HFF-Myc (cell line): ENCODE results near the gene PBX3.

Experiments
- DNase-seq: peaks from one replicate; pipeline ENCODE4 v3.0.0-alpha.2; 2011; ENCODE audit warnings: low read depth; ENCODE audit errors: extremely low read depth
- H3K4me3 ChIP-seq: replicated peaks from 2 replicates; pipeline ENCODE4 v1.5.1; 2011; ENCODE audit warnings: low read depth, mild to moderate bottlenecking, control low read depth, low read length
- CTCF ChIP-seq: IDR thresholded peaks from 2 replicates; pipeline ENCODE4 v1.5.1; 2012; ENCODE audit warnings: mild to moderate bottlenecking, low read depth, low read length, control low read depth; ENCODE audit errors: missing control alignments

Gene PBX3

GRCh38 chr9:125968714-125969374 lies 221.7 kb downstream of the PBX3 start:
- no peak for TF ChIP-seq CTCF
- DNase-seq: no peak

DNA sequence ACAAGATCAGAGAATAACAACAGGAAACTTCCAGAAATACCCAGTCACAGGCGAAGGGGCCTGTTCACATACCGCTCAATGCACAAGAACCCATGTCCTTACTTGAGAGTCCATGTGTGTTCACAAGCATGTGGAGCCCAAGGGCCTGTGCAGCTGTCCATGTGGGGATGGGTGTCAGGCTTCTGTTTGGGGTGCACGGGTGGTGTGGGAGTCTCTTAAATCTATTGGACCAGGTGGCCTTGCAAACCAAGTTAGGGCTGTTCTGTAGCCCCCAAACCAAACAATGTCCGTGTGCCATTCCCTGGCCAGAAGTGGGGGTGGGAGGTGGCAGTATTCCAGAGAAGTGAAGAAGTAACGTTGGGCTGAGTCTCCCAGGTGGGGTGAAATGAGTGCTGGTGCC lies 222.3 kb downstream of the PBX3 start:
- DNase-seq: no peak
- no peak overlapping the region for H3K4me3 ChIP-seq
- TF ChIP-seq CTCF: no peak

More at GRCh38 chr9:125968714-125969374, 221.7 kb downstream of the PBX3 start:
- H3K4me3 ChIP-seq: no peak overlapping the region

GRCh38 chr9:125969868-125970267 lies 222.7 kb downstream of the PBX3 start:
- no peak for TF ChIP-seq CTCF
- no peak overlapping the region for H3K4me3 ChIP-seq
- no peak for DNase-seq

- no peak overlapping the region for H3K4me3 ChIP-seq
- no peak for TF ChIP-seq CTCF
- DNase-seq: no peak
Measured at GRCh38 chr9:125970340-125970739, 223.2 kb downstream of the PBX3 start.

- no peak for DNase-seq
- H3K4me3 ChIP-seq: no peak overlapping the region
- TF ChIP-seq CTCF: no peak
Measured at GRCh38 chr9:125971050-125971449, 223.9 kb downstream of the PBX3 start.

GRCh38 chr9:125972012-125972729 lies 225.0 kb downstream of the PBX3 start:
- TF ChIP-seq CTCF: no peak
- H3K4me3 ChIP-seq: no peak overlapping the region
- no peak for DNase-seq
